Activated CD4-positive, alpha-beta T cell treated with anti-CD3 and anti-CD28 coated beads for 24 hours (primary cell): ENCODE data around the gene SUMF2.
"Not testable (repeated sequence)": the region's sequence is repeated elsewhere in the genome, so short reads cannot be mapped to it uniquely, and the experiment has no call there.

Experiments used
- DNase-seq, 2 donors: peaks; one replicate each; pipeline ENCODE4 v3.0.0-alpha.2; 2020; ENCODE audit warnings: low read depth in 2 of 2

Gene SUMF2

GRCh38 chr7:56062382-56062781, 1.7 kb upstream of the SUMF2 start:
- DNase-seq = no peak

- no peak for DNase-seq
Observed at GRCh38 chr7:56063500-56063881, 595 bp upstream of the SUMF2 start.

- not testable (repeated sequence) for DNase-seq
Observed at GRCh38 chr7:56066376-56066775, 2.3 kb downstream of the SUMF2 start.

- peak; percentile 51 to 55 for DNase-seq
Observed at GRCh38 chr7:56074371-56074791, 10.3 kb downstream of the SUMF2 start.

- DNase-seq = no peak
Observed at GRCh38 chr7:56077681-56078080, 13.6 kb downstream of the SUMF2 start.

- no peak for DNase-seq
Observed at GRCh38 chr7:56078196-56078595, 14.1 kb downstream of the SUMF2 start.

- DNase-seq = no peak
Observed at GRCh38 chr7:56079450-56080185, 15.5 kb downstream of the SUMF2 start.

GRCh38 chr7:56080726-56081435, 16.8 kb downstream of the SUMF2 start:
- not testable (repeated sequence) for DNase-seq

GRCh38 chr7:56081626-56082340, 17.7 kb downstream of the SUMF2 start:
- DNase-seq = no peak

- DNase-seq = no peak
Observed at GRCh38 chr7:56083150-56083785, 19.2 kb downstream of the SUMF2 start.

GRCh38 chr7:56086761-56087160, 22.7 kb downstream of the SUMF2 start:
- DNase-seq = no peak

GRCh38 chr7:56087445-56087844, 23.4 kb downstream of the SUMF2 start:
- no peak for DNase-seq

GRCh38 chr7:56091591-56091990, 27.5 kb downstream of the SUMF2 start:
- DNase-seq = no peak

- not testable (repeated sequence) for DNase-seq
Observed at GRCh38 chr7:56092388-56092787, 28.3 kb downstream of the SUMF2 start.

GRCh38 chr7:56092789-56093531, 28.9 kb downstream of the SUMF2 start, which contains the start of gene PHKG1:
TSS of gene PHKG1 (minus strand) at chr7:56092952. CDS start at chr7:56088941, 4,011 bp downstream.
- DNase-seq = no peak

- DNase-seq = no peak
Observed at GRCh38 chr7:56097700-56098099, 33.6 kb downstream of the SUMF2 start.

- not testable (repeated sequence) for DNase-seq
Observed at GRCh38 chr7:56098187-56099008, 34.3 kb downstream of the SUMF2 start.

- no peak for DNase-seq
Observed at GRCh38 chr7:56099653-56100052, 35.6 kb downstream of the SUMF2 start.

GRCh38 chr7:56104138-56104537, 40.1 kb downstream of the SUMF2 start:
- DNase-seq = not testable (repeated sequence)

GRCh38 chr7:56105508-56105907, 41.4 kb downstream of the SUMF2 start:
- no peak for DNase-seq
